ENCODE measurements around the gene PPP3CA. TPM values are rescaled to one million over a fixed set of nuclear protein-coding genes. Genes with fewer than 3 reads are reported as not detected.

Gene PPP3CA
- total RNA-seq, 1 experiment from 2014 or later, result 31.0 TPM

GRCh38 chr4:101197350-101197749 lies 150.0 kb downstream of the PPP3CA start:
- TF ChIP-seq SIN3A (IDR thresholded peaks at IDR 0.05; ENCODE audit: borderline replicate concordance, insufficient read depth, low read depth, low read length) (no peak), CTCF (IDR thresholded peaks at IDR 0.05) (no peak), POLR2AphosphoS5 (IDR thresholded peaks at IDR 0.05; ENCODE audit: low read depth, low read length) (no peak), REST (IDR thresholded peaks at IDR 0.05; ENCODE audit: insufficient read depth in 1 of 2, low read depth in 2 of 2, low read length in 1 of 2) (no peak), TCF7L2 (IDR thresholded peaks at IDR 0.05; ENCODE audit: low read depth, low read length) (no peak)
- intact Hi-C loops (cut with micrococcal nuclease; ENCODE audit: unreplicated experiment), result no loop called here
- H3K27me3 ChIP-seq (ENCODE audit: control insufficient read depth, insufficient read depth, low read length), result no peaks in the 10 kb centered on the region
- ChIA-PET POLR2A (no interaction called here), CTCF (no interaction called here)
- no peak overlapping the region for H3K4me3 ChIP-seq (ENCODE audit: low read depth in 2 of 2, low read length in 2 of 2)
- H3K4me1 ChIP-seq (ENCODE audit: control insufficient read depth, insufficient read depth, low read length), result peaks cover 6% of the 10 kb centered on the region
- BruUV-seq (replicated peaks), result no TSS peak
- in situ Hi-C loops (cut with HindIII; ENCODE audit: low pct_unique_long_range_greater_than_20kb, low sequenced_read_pairs), result no loop called here
- DNase-seq (ENCODE audit: low read depth, low spot score) (no peak), ATAC-seq (no peak)
- H3K27ac ChIP-seq (ENCODE audit: low read length), result no peak overlapping the region
- H3K36me3 ChIP-seq (ENCODE audit: control insufficient read depth, insufficient read depth, low read length), result no peaks in the 10 kb centered on the region
- no peaks in the 10 kb centered on the region for H3K9me3 ChIP-seq (ENCODE audit: control insufficient read depth, insufficient read depth, low read depth, low read length)

- in situ Hi-C loops (cut with HindIII; ENCODE audit: low pct_unique_long_range_greater_than_20kb, low sequenced_read_pairs) (no loop called here), intact Hi-C loops (cut with micrococcal nuclease; ENCODE audit: unreplicated experiment) (no loop called here)
- ChIA-PET CTCF (interaction anchor here (0.6 kb wide), 1 partner anchor 1063 kb away, joined by 3 read pairs; no protein-coding TSS in a partner anchor), POLR2A (no interaction called here)
- BruUV-seq (replicated peaks), result no TSS peak
- DNase-seq (ENCODE audit: low read depth, low spot score) (no peak), ATAC-seq (no peak)
- Histone ChIP-seq H3K36me3 (ENCODE audit: control insufficient read depth, insufficient read depth, low read length) (no peaks in the 10 kb centered on the region), H3K4me3 (ENCODE audit: low read depth in 2 of 2, low read length in 2 of 2) (no peak overlapping the region), H3K9me3 (ENCODE audit: control insufficient read depth, insufficient read depth, low read depth, low read length) (no peaks in the 10 kb centered on the region), H3K27ac (ENCODE audit: low read length) (no peak overlapping the region), H3K4me1 (ENCODE audit: control insufficient read depth, insufficient read depth, low read length) (no peaks in the 10 kb centered on the region; the same call in 1 of the 2 replicates), H3K27me3 (ENCODE audit: control insufficient read depth, insufficient read depth, low read length) (no peaks in the 10 kb centered on the region)
- TF ChIP-seq REST (IDR thresholded peaks at IDR 0.05; ENCODE audit: insufficient read depth in 1 of 2, low read depth in 2 of 2, low read length in 1 of 2), result no peak
- no peak for TF ChIP-seq TCF7L2 (IDR thresholded peaks at IDR 0.05; ENCODE audit: low read depth, low read length)
- TF ChIP-seq CTCF (IDR thresholded peaks at IDR 0.05), result no peak
- TF ChIP-seq POLR2AphosphoS5 (IDR thresholded peaks at IDR 0.05; ENCODE audit: low read depth, low read length), result no peak
- no peak for TF ChIP-seq SIN3A (IDR thresholded peaks at IDR 0.05; ENCODE audit: borderline replicate concordance, insufficient read depth, low read depth, low read length)
These were observed 155.1 kb downstream of the PPP3CA start for GRCh38 chr4:101192244-101192643.
